ENCODE data around the gene OR5B21. TPM values are rescaled to one million over a fixed set of nuclear protein-coding genes. Genes with fewer than 3 reads are reported as not detected.

The OR5B21 gene
- total RNA-seq, 1 donor, result not detected

DNA sequence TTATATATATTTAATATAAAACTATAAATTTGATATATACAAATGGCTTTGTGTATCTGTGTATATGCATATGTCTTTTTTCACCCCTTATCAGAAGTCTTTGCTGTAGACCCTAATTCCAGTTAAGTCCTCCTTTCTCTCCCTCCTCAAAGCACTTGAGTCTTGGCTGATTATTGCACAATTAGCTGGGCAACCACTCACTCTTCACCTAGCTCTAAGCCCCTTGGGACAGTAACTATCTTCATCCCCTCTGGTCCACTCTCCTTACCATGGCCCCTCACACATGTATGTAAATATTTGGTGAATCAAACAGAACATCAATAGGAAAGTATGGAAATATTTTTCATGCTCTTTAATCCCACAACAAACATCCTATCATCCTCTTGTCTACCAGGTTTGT is 909 bp upstream of the OR5B21 start:
- no peaks in the 10 kb centered on the region for H4K20me1 ChIP-seq (ENCODE audit: insufficient read depth, low read length)
- no peaks in the 10 kb centered on the region for H3K4me1 ChIP-seq (ENCODE audit: insufficient read depth, low read length)
- no peaks in the 10 kb centered on the region for H3K79me2 ChIP-seq (ENCODE audit: insufficient read depth, low read length)
- DNase-seq (ENCODE audit: insufficient read length, low spot score, missing footprints), result no peak
- no peaks in the 10 kb centered on the region for H3K27me3 ChIP-seq (ENCODE audit: insufficient read depth, low read length)
- no peak overlapping the region for H3K4me3 ChIP-seq (ENCODE audit: insufficient read depth, low read length)
- H2AFZ ChIP-seq (ENCODE audit: low read length), result no peak overlapping the region
- TF ChIP-seq, protein P1, sequence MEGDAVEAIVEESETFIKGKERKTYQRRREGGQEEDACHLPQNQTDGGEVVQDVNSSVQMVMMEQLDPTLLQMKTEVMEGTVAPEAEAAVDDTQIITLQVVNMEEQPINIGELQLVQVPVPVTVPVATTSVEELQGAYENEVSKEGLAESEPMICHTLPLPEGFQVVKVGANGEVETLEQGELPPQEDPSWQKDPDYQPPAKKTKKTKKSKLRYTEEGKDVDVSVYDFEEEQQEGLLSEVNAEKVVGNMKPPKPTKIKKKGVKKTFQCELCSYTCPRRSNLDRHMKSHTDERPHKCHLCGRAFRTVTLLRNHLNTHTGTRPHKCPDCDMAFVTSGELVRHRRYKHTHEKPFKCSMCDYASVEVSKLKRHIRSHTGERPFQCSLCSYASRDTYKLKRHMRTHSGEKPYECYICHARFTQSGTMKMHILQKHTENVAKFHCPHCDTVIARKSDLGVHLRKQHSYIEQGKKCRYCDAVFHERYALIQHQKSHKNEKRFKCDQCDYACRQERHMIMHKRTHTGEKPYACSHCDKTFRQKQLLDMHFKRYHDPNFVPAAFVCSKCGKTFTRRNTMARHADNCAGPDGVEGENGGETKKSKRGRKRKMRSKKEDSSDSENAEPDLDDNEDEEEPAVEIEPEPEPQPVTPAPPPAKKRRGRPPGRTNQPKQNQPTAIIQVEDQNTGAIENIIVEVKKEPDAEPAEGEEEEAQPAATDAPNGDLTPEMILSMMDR (IDR thresholded peaks at IDR 0.05; ENCODE audit: extremely low read depth, low read depth, low read length), result no peak
- H3K36me3 ChIP-seq (ENCODE audit: insufficient read depth, low read length), result no peaks in the 10 kb centered on the region
- H3K4me2 ChIP-seq (ENCODE audit: insufficient read depth, low read length), result no peak overlapping the region
- no peak overlapping the region for H3K27ac ChIP-seq (ENCODE audit: low read depth, low read length)
- no peaks in the 10 kb centered on the region for H3K9me3 ChIP-seq (ENCODE audit: low read depth, low read length)

DNA sequence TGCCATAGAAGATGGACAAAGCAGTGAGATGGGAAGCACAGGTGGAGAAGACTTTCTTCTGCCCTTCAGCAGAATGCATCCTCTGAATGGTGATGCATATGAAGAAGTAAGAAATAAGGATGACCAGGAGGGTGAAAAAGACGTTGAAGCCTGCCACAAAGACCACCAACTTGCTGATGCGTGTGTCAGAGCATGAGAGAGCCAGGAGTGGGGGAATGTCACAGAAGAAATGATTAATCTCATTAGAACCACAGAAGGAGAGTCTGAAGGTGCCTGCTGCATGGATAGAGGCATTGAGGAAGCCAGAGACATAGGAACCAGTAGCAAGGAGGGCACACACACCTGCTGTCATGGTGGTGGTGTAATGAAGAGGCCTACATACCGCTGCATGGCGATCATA is 550 bp downstream of the OR5B21 start:
- H4K20me1 ChIP-seq (ENCODE audit: insufficient read depth, low read length), result no peaks in the 10 kb centered on the region
- TF ChIP-seq, protein P1 (IDR thresholded peaks at IDR 0.05; ENCODE audit: extremely low read depth, low read depth, low read length), result no peak
- DNase-seq (ENCODE audit: insufficient read length, low spot score, missing footprints), result no peak
- H3K79me2 ChIP-seq (ENCODE audit: insufficient read depth, low read length), result no peaks in the 10 kb centered on the region
- H3K4me1 ChIP-seq (ENCODE audit: insufficient read depth, low read length), result no peaks in the 10 kb centered on the region
- no peak overlapping the region for H3K4me2 ChIP-seq (ENCODE audit: insufficient read depth, low read length)
- no peak overlapping the region for H3K27ac ChIP-seq (ENCODE audit: low read depth, low read length)
- H3K9me3 ChIP-seq (ENCODE audit: low read depth, low read length), result no peaks in the 10 kb centered on the region
- no peaks in the 10 kb centered on the region for H3K27me3 ChIP-seq (ENCODE audit: insufficient read depth, low read length)
- H3K36me3 ChIP-seq (ENCODE audit: insufficient read depth, low read length), result no peaks in the 10 kb centered on the region
- H3K4me3 ChIP-seq (ENCODE audit: insufficient read depth, low read length), result no peak overlapping the region
- no peak overlapping the region for H2AFZ ChIP-seq (ENCODE audit: low read length)

DNA sequence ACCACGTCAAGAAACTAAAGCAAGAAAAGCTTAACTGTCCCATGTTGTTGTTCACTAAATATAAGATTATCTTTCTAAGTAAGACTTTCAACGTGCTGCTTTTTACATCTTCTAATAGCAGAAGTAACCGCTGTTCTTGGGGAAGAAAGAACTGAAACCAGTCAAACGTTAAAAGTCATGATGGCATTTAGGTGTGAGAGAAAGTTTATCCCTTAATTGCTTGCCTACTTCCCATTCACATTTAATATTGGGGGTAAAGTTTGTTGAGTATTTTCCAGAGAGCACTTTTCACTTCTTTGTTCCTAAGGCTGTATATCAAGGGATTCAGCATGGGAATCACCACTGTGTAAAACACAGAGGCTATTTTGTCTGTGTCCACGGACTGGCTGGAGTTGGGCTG is 970 bp downstream of the OR5B21 start:
- TF ChIP-seq, protein P1 (IDR thresholded peaks at IDR 0.05; ENCODE audit: extremely low read depth, low read depth, low read length), result no peak
- Histone ChIP-seq H3K4me1 (ENCODE audit: insufficient read depth, low read length) (no peaks in the 10 kb centered on the region), H3K36me3 (ENCODE audit: insufficient read depth, low read length) (no peaks in the 10 kb centered on the region), H3K79me2 (ENCODE audit: insufficient read depth, low read length) (no peaks in the 10 kb centered on the region), H3K27ac (ENCODE audit: low read depth, low read length) (no peak overlapping the region), H3K27me3 (ENCODE audit: insufficient read depth, low read length) (no peaks in the 10 kb centered on the region), H3K4me3 (ENCODE audit: insufficient read depth, low read length) (no peak overlapping the region), H2AFZ (ENCODE audit: low read length) (no peak overlapping the region), H4K20me1 (ENCODE audit: insufficient read depth, low read length) (no peaks in the 10 kb centered on the region), H3K4me2 (ENCODE audit: insufficient read depth, low read length) (no peak overlapping the region), H3K9me3 (ENCODE audit: low read depth, low read length) (no peaks in the 10 kb centered on the region)
- no peak for DNase-seq (ENCODE audit: insufficient read length, low spot score, missing footprints)

DNA sequence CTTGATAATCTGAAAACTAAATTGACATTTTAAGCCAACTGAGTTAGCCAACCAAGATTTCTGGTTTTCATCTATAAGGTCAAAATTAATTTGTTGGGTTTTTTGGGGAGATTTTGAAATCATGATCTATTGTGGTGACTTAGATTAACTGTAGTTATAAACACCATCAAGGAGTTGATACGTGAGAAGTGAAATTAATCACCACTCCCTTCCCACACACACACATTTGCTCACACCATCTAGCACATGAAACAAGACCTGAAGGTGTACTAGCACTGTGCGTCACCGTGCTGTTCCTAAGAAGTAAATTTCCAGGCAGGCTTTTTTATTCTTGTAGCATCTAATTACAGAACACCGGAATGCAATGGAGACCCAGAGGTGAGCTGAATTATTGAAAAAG is 2.1 kb downstream of the OR5B21 start:
- Histone ChIP-seq H3K27ac (ENCODE audit: low read depth, low read length) (no peak overlapping the region), H3K4me1 (ENCODE audit: insufficient read depth, low read length) (no peaks in the 10 kb centered on the region), H3K36me3 (ENCODE audit: insufficient read depth, low read length) (no peaks in the 10 kb centered on the region), H4K20me1 (ENCODE audit: insufficient read depth, low read length) (no peaks in the 10 kb centered on the region), H3K4me2 (ENCODE audit: insufficient read depth, low read length) (no peak overlapping the region), H3K79me2 (ENCODE audit: insufficient read depth, low read length) (no peaks in the 10 kb centered on the region), H2AFZ (ENCODE audit: low read length) (no peak overlapping the region), H3K9me3 (ENCODE audit: low read depth, low read length) (no peaks in the 10 kb centered on the region), H3K4me3 (ENCODE audit: insufficient read depth, low read length) (no peak overlapping the region), H3K27me3 (ENCODE audit: insufficient read depth, low read length) (no peaks in the 10 kb centered on the region)
- TF ChIP-seq, protein P1 (IDR thresholded peaks at IDR 0.05; ENCODE audit: extremely low read depth, low read depth, low read length), result no peak
- no peak for DNase-seq (ENCODE audit: insufficient read length, low spot score, missing footprints)
